ENCODE data around the gene ADAMTS3.

The ADAMTS3 gene

GRCh38 chr4:72448231-72448630, 120.8 kb downstream of the ADAMTS3 start:
- Histone ChIP-seq H3K79me2 (ENCODE audit: insufficient read depth, low read length) (no peaks in the 10 kb centered on the region), H4K20me1 (ENCODE audit: insufficient read depth, low read length, poor library complexity, severe bottlenecking) (no peaks in the 10 kb centered on the region), H3K4me2 (ENCODE audit: low read depth, low read length, poor library complexity, severe bottlenecking) (no peak overlapping the region), H3K36me3 (ENCODE audit: insufficient read depth, low read length) (no peaks in the 10 kb centered on the region), H3K4me3 (ENCODE audit: low read length, poor library complexity, severe bottlenecking) (no peak overlapping the region), H3K9me3 (ENCODE audit: insufficient read depth, low read depth, low read length) (no peaks in the 10 kb centered on the region), H3K4me1 (ENCODE audit: insufficient read depth, low read length, poor library complexity, severe bottlenecking) (no peaks in the 10 kb centered on the region), H3K9me2 (replicated peaks; ENCODE audit: low read depth, low read length) (no peaks in the 10 kb centered on the region), H3K27me3 (ENCODE audit: insufficient read depth, low read length, poor library complexity, severe bottlenecking) (no peaks in the 10 kb centered on the region), H2AFZ (ENCODE audit: low read length) (no peak overlapping the region), H3F3A (ENCODE audit: low read depth) (no peaks in the 10 kb centered on the region), H3K9ac (ENCODE audit: low read depth, low read length, poor library complexity, severe bottlenecking) (no peak overlapping the region)
- TF ChIP-seq CTCF (conservative IDR thresholded peaks at IDR 0.05; ENCODE audit: low read length) = no peak

GRCh38 chr4:72446353-72447055, 122.5 kb downstream of the ADAMTS3 start:
- Histone ChIP-seq H4K20me1 (ENCODE audit: insufficient read depth, low read length, poor library complexity, severe bottlenecking) (no peaks in the 10 kb centered on the region), H3K9me3 (ENCODE audit: insufficient read depth, low read depth, low read length) (no peaks in the 10 kb centered on the region), H3K9ac (ENCODE audit: low read depth, low read length, poor library complexity, severe bottlenecking) (no peak overlapping the region), H3K27me3 (ENCODE audit: insufficient read depth, low read length, poor library complexity, severe bottlenecking) (no peaks in the 10 kb centered on the region), H3K4me1 (ENCODE audit: insufficient read depth, low read length, poor library complexity, severe bottlenecking) (no peaks in the 10 kb centered on the region), H3F3A (ENCODE audit: low read depth) (no peaks in the 10 kb centered on the region), H3K79me2 (ENCODE audit: insufficient read depth, low read length) (no peaks in the 10 kb centered on the region), H3K36me3 (ENCODE audit: insufficient read depth, low read length) (no peaks in the 10 kb centered on the region), H3K9me2 (replicated peaks; ENCODE audit: low read depth, low read length) (no peaks in the 10 kb centered on the region), H2AFZ (ENCODE audit: low read length) (no peak overlapping the region), H3K4me3 (ENCODE audit: low read length, poor library complexity, severe bottlenecking) (no peak overlapping the region), H3K4me2 (ENCODE audit: low read depth, low read length, poor library complexity, severe bottlenecking) (no peak overlapping the region)
- TF ChIP-seq CTCF (conservative IDR thresholded peaks at IDR 0.05; ENCODE audit: low read length) (no peak), EZH2phosphoT487 (IDR thresholded peaks at IDR 0.05; ENCODE audit: borderline replicate concordance) (no peak)

GRCh38 chr4:72444092-72444491, 124.9 kb downstream of the ADAMTS3 start:
- no peak overlapping the region for H3K4me3 ChIP-seq (ENCODE audit: low read length, poor library complexity, severe bottlenecking)
- H3K9me2 ChIP-seq (replicated peaks; ENCODE audit: low read depth, low read length) = no peaks in the 10 kb centered on the region
- H3F3A ChIP-seq (ENCODE audit: low read depth) = no peaks in the 10 kb centered on the region
- H3K9me3 ChIP-seq (ENCODE audit: insufficient read depth, low read depth, low read length) = no peaks in the 10 kb centered on the region
- H3K27me3 ChIP-seq (ENCODE audit: insufficient read depth, low read length, poor library complexity, severe bottlenecking) = no peaks in the 10 kb centered on the region
- H3K4me1 ChIP-seq (ENCODE audit: insufficient read depth, low read length, poor library complexity, severe bottlenecking) = no peaks in the 10 kb centered on the region
- no peak overlapping the region for H2AFZ ChIP-seq (ENCODE audit: low read length)
- TF ChIP-seq CTCF (conservative IDR thresholded peaks at IDR 0.05; ENCODE audit: low read length) = no peak
- TF ChIP-seq EZH2phosphoT487 (IDR thresholded peaks at IDR 0.05; ENCODE audit: borderline replicate concordance) = no peak
- no peak overlapping the region for H3K4me2 ChIP-seq (ENCODE audit: low read depth, low read length, poor library complexity, severe bottlenecking)
- H3K36me3 ChIP-seq (ENCODE audit: insufficient read depth, low read length) = no peaks in the 10 kb centered on the region
- no peaks in the 10 kb centered on the region for H3K79me2 ChIP-seq (ENCODE audit: insufficient read depth, low read length)
- H4K20me1 ChIP-seq (ENCODE audit: insufficient read depth, low read length, poor library complexity, severe bottlenecking) = no peaks in the 10 kb centered on the region
- no peak overlapping the region for H3K9ac ChIP-seq (ENCODE audit: low read depth, low read length, poor library complexity, severe bottlenecking)
